Ascending aorta (tissue), 1 donor: ENCODE results near the gene FAM222B. TPM values are rescaled to one million over a fixed set of nuclear protein-coding genes. Genes with fewer than 3 reads are reported as not detected.

Experiments
- total RNA-seq: library from RNA; depleted of rRNA; stranded (reverse); fragments of >200 nt; gene quantifications from one replicate; pipeline ENCODE4 v1.1.0, GENCODE V29; 2016

Gene FAM222B
- total RNA-seq, 1 donor from 2014 or later = 30.7 TPM

Other genes with a start within 250 kb of the FAM222B start
- 1.6 TPM for gene SPAG5, start 243.8 kb downstream of the FAM222B start, total RNA-seq
- gene RSKR, start 228.6 kb downstream of the FAM222B start, total RNA-seq = 0.32 TPM
- gene BLTP2, start 197.6 kb downstream of the FAM222B start, total RNA-seq = 104 TPM
- 51.9 TPM for gene SDF2, start 180.9 kb downstream of the FAM222B start, total RNA-seq
- 43.7 TPM for gene SUPT6H, start 180.6 kb downstream of the FAM222B start, total RNA-seq
- 1.6 TPM for gene PROCA1, start 130.9 kb downstream of the FAM222B start, total RNA-seq
- gene RAB34, start 124.9 kb downstream of the FAM222B start, total RNA-seq = 172 TPM
- gene RPL23A, start 122.8 kb downstream of the FAM222B start, total RNA-seq = 491 TPM
- not detected for gene TLCD1, start 116.6 kb downstream of the FAM222B start, total RNA-seq
- 3.2 TPM for gene NEK8, start 114.0 kb downstream of the FAM222B start, total RNA-seq
- gene TRAF4, start 98.8 kb downstream of the FAM222B start, total RNA-seq = 53.2 TPM
- gene ERAL1, start 12.2 kb upstream of the FAM222B start, total RNA-seq = 5.7 TPM
- 72.4 TPM for gene FLOT2, start 54.9 kb upstream of the FAM222B start, total RNA-seq
- 16.5 TPM for gene DHRS13, start 60.3 kb upstream of the FAM222B start, total RNA-seq
- gene PHF12, start 108.7 kb upstream of the FAM222B start, total RNA-seq = 35.0 TPM
- gene SEZ6, start 163.2 kb upstream of the FAM222B start, total RNA-seq = not detected
- not detected for gene PIPOX, start 200.4 kb upstream of the FAM222B start, total RNA-seq